Head of caudate nucleus (tissue), 42 donors: ENCODE results near the gene ZNF485.
"Not testable (repeated sequence)": the region's sequence is repeated elsewhere in the genome, so short reads cannot be mapped to it uniquely, and the experiment has no call there.

Experiments
- DNase-seq, 42 donors: peaks; one replicate each; pipeline versions ENCODE4 v3.0.0 to v3.0.0-alpha.2; 2020 to 2021; ENCODE audit warnings: mixed read lengths in 7 of 42
- intact Hi-C: fragments of 100-400 bp; cut with DNase I; formaldehyde crosslinking; loops from one replicate; pipeline ENCODE4 v1.15.0; 2022

ZNF485 gene

DNA sequence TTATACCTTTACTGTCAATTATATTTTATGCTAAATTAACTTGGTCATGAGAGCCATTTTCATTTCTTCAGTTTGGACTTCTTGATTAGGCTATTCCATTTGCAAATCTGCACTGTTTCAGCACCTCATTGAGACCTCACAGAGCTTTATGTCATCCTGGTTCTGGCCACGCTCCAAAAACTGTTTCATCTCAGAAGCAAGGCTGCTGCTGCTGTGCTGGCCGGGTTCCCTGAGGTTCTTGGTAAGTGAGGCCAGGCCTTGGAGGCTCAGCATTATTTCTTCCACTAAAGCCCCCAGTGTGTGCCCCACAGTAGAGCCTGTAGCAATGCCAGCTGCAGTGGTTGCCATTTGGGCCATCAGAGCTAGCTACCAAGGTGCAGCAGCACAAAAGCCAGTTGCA is 7.8 kb upstream of the ZNF485 start:
- no peak for DNase-seq
- intact Hi-C loops: no loop called here

DNA sequence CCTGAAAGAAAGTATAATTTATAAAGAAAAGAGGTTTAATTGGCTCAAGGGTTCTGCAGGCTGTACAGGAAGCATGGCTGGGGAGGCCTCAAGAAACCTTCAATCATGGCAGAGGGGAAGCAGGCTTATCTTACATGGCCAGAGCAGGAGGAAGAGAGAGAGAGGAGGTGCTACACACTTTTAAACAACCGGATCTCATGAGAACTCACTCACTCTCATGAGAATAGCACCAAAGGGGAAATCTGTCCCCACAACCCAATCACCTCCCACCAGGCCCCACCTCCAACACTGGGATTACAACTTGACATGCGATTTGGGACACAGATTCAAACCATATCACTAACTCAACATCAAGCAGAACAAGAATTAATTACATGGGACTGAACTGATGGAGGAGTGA is 6.9 kb upstream of the ZNF485 start:
- DNase-seq: no peak
- intact Hi-C loops: no loop called here

DNA sequence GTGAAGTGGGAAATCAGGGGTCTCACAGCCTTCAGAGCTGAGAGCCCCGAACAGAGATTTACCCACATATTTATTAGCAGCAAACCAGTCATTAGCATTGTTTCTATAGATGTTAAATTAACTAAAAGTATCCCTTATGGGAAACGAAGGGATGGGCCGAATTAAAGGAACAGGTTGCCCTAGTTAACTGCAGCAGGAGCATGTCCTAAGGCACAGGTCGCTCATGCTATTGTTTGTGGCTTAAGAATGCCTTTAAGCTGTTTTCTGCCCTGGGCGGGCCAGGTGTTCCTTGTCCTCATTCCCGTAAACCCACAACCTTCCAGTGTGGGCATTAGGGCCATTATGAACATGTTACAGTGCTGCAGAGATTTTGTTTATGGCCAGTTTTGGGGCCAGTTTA is 4.7 kb upstream of the ZNF485 start:
- intact Hi-C loops, DNase-seq: not testable (repeated sequence)

GRCh38 chr10:43605850-43606322 is 352 bp upstream of the ZNF485 start:
- peak in 1 of 42 donors; percentile 13 for DNase-seq
- intact Hi-C loops: loop anchor here (2.0 kb wide), 1 partner anchor 43 kb away; the partner anchor contains the start of gene ZNF32

DNA sequence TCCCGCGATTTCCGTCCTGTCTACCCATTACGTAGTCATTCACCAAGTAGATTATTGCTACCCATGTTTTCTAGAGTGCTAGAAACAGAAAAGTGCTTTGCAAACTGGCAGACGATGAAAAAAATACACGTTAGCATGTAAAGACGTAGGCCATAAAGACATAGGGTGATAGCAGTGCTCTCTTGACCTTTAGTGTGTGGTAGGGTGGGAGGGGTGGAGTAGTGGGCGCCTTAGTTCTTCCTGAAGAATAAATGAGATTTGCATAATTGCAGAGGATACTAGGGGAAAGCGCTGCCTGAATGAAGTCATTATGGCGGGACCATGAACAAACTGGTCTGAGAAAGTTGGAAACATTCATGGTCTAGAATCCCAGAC is 948 bp downstream of the ZNF485 start:
- intact Hi-C loops: loop anchor here (2.0 kb wide), 1 partner anchor 42 kb away; the partner anchor contains the start of gene ZNF32
- DNase-seq: no peak

- no peak for DNase-seq
- intact Hi-C loops: no loop called here
These were observed 4.4 kb downstream of the ZNF485 start for GRCh38 chr10:43610636-43611035.

- intact Hi-C loops: no loop called here
- DNase-seq: no peak
These were observed 10.6 kb downstream of the ZNF485 start for GRCh38 chr10:43616697-43617370.

DNA sequence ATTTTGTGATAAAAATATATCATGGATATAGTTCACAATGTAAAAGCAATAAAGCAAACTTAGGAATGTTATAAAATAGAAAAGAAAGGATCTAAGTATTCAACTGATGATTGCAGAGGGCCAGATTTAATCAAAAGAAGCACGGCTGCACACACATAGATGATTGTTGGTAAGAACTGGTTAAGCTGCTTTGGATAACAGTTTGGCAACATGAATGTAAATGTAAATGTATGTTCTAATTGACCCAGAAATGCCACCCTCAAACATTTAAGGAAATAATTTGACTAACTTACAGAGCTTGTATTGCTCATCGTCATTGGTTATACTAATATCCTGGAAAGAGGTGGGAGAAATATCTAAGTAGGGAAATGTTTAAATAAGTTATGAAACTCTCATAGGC is 13.1 kb downstream of the ZNF485 start:
- intact Hi-C loops: no loop called here
- no peak for DNase-seq

- no peak for DNase-seq
- intact Hi-C loops: no loop called here
These were observed 15.8 kb downstream of the ZNF485 start for GRCh38 chr10:43622038-43622437.

DNA sequence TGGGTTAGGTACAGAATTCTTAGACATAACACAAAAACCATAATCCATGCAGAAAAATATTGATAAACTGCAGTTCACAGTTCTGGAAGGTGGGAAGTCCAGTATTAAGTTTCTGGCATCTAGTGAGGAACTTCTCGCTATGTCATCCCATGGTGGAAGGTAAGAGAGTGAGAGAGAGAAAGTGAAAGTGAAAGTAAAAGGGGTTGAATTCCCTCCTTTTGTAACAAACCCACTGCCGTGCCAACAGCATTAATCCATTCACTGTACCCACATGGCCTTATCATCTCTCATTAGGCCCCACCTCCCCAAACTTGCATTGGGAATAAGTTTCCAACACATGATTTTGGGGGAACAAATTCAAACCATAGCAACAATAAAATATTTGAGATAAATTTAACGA is 17.1 kb downstream of the ZNF485 start:
- DNase-seq: peak in 1 of 42 donors; percentile 23
- intact Hi-C loops: no loop called here

DNA sequence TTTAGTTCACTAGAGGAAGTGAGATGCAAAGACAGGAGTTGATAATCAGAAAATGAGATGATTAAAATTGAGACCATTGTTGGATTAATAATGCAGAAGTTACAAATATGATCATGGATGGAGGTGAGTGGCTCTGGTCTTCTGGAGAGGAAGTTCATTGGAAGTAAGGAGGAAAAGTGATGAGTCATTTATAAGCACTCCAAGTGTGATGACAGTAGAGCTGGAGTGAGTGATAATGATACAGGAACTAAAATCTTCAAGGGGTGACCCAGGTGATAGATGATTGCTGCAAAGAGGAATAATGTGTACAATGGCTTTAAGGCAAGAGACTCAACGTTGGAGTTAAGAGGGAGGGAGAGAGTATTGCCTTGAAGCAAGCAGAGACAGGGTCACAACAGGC is 21.7 kb downstream of the ZNF485 start:
- intact Hi-C loops: no loop called here
- DNase-seq: no peak

DNA sequence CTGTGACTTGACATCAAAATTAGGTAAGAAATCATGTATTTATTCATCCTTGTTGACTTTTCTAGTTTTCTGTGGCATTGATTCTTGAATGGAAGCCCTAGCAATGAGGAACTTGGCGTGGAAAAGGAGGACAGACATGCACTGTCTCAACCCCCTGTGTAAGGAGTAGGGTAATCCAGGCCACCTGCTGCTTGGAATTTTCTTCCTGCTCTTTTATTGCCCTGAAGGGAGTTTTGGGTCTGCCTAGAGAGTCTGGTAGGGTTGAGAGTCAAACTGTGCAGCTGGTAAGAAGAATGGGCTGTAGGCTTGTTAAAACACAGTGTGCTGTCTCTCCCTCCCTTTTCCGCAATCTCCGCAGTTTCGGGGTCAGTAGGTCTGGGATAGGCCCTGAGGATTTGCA is 22.7 kb downstream of the ZNF485 start:
- DNase-seq: no peak
- intact Hi-C loops: no loop called here

- DNase-seq, intact Hi-C loops: not testable (repeated sequence)
These were observed 29.6 kb downstream of the ZNF485 start for GRCh38 chr10:43635816-43636215.

GRCh38 chr10:43640603-43641002 is 34.4 kb downstream of the ZNF485 start:
- intact Hi-C loops: no loop called here
- no peak for DNase-seq

DNA sequence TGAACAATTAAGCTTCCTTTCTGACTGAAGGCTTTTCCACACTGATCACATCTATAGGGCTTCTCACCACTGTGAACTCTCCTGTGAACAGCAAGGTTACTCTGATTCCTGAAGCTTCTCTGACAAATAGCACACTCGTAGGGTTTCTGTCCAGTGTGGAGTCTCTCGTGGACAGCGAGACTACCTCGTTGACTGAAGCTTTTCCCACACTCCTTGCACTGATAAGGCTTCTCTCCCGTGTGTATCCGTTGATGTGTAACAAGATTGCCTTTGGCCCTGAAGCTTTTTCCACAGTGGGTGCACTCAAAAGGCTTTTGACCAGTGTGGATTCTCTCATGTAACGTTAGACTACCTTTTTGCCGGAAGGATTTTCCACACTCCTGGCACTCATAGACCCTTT is 38.0 kb downstream of the ZNF485 start:
- intact Hi-C loops: no loop called here
- DNase-seq: no peak

DNA sequence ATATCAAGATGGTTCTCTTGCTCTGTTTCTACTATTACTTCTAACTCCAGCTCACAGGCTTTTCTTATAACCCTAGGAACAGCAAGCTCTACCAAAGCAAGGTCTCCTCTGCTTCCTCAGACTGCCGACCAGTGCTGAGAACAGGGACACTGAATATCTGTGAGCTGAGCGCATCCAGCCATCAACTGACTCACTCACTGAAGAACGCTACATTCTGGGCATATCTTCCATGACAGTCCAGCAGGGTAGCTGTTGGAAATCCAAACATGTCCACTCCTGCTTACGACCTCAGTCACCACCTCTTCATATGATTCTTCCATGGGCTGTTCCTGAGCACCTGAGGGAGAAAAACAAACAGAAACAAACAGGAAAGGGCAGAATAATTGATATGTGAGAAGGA is 39.6 kb downstream of the ZNF485 start:
- no peak for DNase-seq
- intact Hi-C loops: loop anchor here (5.0 kb wide), 1 partner anchor 239 kb away; the partner anchor contains the start of gene HNRNPF

DNA sequence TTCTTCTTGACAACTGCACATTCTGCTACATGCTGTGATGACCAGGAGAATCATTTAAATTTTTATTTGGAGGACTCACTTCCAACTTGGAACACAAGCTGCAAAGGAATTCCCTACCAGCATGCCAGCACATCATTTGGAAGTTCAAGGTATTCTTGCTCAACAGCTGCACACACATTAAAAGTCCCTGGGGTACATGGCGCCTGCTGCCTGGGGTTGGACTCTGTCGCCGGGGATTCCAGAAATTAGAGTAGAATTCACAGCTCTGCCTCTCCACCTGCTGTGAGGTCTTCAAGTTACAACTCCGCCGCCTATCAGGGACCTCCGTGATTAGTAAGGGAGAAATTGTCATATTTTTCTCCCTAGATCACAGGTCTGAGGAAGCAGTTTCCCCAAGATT is 41.3 kb downstream of the ZNF485 start:
- no peak for DNase-seq
- intact Hi-C loops: loop anchor here (5.0 kb wide), 1 partner anchor 240 kb away; the partner anchor contains the start of gene HNRNPF

- no peak for DNase-seq
These were observed 41.8 kb downstream of the ZNF485 start for GRCh38 chr10:43648095-43648397.

GRCh38 chr10:43648398-43649184 is 42.4 kb downstream of the ZNF485 start, which contains the start of gene ZNF32:
TSS of gene ZNF32 (minus strand) at chr10:43648881. CDS start at chr10:43646133, 2,748 bp downstream.
- intact Hi-C loops: loop anchor here (2.0 to 5.0 kb wide), 2 partner anchors 42 to 241 kb away; partner anchors contain the start of genes HNRNPF and ZNF485
- DNase-seq: peak; percentile 64 to 96 (median 91)

More at GRCh38 chr10:43648095-43648397, 41.8 kb downstream of the ZNF485 start:
- intact Hi-C loops: loop anchor here (2.0 to 5.0 kb wide), 2 partner anchors 41 to 241 kb away; partner anchors contain the start of genes HNRNPF and ZNF485

DNA sequence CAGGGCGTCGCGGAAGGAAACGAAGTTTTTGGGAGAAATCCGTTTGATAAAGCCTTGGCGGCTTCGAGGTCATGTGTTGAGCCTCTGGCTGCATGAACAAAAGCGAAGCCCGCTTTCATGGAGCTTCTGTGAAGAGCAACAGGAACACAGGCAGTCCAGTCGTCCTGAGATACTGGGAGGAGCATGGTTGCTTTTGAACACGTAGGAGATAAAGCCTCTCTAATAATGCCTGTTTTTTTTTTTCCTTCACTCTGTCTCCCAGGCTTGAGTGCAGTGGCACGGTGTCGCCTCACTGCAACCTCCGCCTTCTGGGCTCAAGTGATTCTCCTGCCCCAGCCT is 42.9 kb downstream of the ZNF485 start:
- DNase-seq: no peak
- intact Hi-C loops: loop anchor here (2.0 to 5.0 kb wide), 2 partner anchors 42 to 242 kb away; partner anchors contain the start of genes HNRNPF and ZNF485
